ENCODE measurements around the gene VDR. TPM values are rescaled to one million over a fixed set of nuclear protein-coding genes. Genes with fewer than 3 reads are reported as not detected.

VDR gene
- total RNA-seq, 4 donors from 2014 or later: 16.6 to 25.0 (median 21.3) TPM

DNA sequence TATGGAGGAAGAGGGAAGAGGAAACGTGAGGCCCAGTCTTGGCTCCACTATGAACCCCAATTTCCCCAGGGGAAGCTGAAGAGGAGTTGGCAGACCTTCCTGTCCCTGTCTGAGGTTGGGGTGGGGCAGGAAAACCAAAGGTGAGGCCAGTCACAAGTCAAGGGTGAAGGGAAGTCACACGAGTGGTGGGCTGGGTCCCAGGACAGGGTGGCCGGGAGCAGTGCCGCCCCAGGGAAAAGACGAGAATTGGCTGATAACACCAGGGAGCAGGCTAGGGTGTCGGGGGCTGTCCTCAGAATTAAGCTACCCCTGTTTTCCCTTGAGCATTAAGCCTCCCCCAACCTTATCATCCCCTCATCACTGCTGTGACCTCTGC lies 3.1 kb downstream of the VDR start:
- no peak for TF ChIP-seq POLR2A (IDR thresholded peaks at IDR 0.05)
- TF ChIP-seq, protein P1, sequence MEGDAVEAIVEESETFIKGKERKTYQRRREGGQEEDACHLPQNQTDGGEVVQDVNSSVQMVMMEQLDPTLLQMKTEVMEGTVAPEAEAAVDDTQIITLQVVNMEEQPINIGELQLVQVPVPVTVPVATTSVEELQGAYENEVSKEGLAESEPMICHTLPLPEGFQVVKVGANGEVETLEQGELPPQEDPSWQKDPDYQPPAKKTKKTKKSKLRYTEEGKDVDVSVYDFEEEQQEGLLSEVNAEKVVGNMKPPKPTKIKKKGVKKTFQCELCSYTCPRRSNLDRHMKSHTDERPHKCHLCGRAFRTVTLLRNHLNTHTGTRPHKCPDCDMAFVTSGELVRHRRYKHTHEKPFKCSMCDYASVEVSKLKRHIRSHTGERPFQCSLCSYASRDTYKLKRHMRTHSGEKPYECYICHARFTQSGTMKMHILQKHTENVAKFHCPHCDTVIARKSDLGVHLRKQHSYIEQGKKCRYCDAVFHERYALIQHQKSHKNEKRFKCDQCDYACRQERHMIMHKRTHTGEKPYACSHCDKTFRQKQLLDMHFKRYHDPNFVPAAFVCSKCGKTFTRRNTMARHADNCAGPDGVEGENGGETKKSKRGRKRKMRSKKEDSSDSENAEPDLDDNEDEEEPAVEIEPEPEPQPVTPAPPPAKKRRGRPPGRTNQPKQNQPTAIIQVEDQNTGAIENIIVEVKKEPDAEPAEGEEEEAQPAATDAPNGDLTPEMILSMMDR (IDR thresholded peaks at IDR 0.05): no peak
- Histone ChIP-seq H3K4me1 (peaks cover 52 to 78% (median 56%) of the 10 kb centered on the region in 3 donors), H3K27me3 (no peaks in the 10 kb centered on the region), H3K9me3 (no peaks in the 10 kb centered on the region), H3K36me3 (peaks cover 0 to 10% (median 0%) of the 10 kb centered on the region in 3 donors), H3K27ac (peak overlapping the region in 3 of 4 donors; percentile 17 to 69 (median 46)), H3K4me3 (no peak overlapping the region)
- 71 to 72% methylated on average over 5 to 6 of the region's 6 CpGs for WGBS, 2 donors
- DNase-seq: no peak
- intact Hi-C loops (cut with DNase I): no loop called here

DNA sequence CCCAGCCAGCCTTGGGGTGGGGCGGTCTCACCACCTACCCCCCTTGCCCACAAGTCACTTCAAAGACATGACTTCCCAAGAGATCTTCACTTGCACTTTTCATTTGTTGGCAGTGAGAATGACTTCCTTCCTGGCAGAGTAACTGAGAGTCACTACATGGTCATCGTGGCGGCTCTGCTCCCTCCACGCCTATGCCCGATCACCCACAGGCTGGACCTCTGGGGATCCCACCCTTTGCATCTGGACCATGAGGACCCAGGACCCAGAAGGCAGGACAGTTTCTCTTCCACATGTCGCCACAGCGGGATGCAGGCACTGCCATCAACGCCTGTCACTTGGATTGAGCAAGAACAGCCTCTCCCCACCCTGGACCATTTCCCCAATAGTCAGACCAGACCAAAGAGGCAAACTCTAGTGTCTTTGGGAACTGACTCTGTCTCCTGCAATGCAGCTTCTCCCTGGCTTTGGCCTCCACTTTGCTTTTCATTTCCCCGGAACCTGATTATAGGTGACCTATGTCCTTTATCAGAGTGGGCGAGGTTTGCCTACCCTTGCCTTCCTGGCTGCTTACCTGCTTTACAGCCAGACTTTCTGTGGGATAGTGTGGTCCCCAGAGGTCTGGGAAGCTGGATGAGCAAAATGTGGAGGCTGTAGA lies 3.6 kb downstream of the VDR start:
- TF ChIP-seq, protein P1 (IDR thresholded peaks at IDR 0.05): no peak
- no peak for TF ChIP-seq POLR2A (IDR thresholded peaks at IDR 0.05)
- Histone ChIP-seq H3K4me1 (peaks cover 56 to 83% (median 61%) of the 10 kb centered on the region in 3 donors), H3K27me3 (no peaks in the 10 kb centered on the region), H3K9me3 (no peaks in the 10 kb centered on the region), H3K4me3 (no peak overlapping the region), H3K27ac (peak overlapping the region; percentile 17 to 69 (median 39)), H3K36me3 (peaks cover 0 to 10% (median 0%) of the 10 kb centered on the region in 3 donors)
- DNase-seq: no peak
- intact Hi-C loops (cut with DNase I): no loop called here
- 62 to 64% methylated on average over 9 to 10 of the region's 10 CpGs for WGBS, 2 donors

DNA sequence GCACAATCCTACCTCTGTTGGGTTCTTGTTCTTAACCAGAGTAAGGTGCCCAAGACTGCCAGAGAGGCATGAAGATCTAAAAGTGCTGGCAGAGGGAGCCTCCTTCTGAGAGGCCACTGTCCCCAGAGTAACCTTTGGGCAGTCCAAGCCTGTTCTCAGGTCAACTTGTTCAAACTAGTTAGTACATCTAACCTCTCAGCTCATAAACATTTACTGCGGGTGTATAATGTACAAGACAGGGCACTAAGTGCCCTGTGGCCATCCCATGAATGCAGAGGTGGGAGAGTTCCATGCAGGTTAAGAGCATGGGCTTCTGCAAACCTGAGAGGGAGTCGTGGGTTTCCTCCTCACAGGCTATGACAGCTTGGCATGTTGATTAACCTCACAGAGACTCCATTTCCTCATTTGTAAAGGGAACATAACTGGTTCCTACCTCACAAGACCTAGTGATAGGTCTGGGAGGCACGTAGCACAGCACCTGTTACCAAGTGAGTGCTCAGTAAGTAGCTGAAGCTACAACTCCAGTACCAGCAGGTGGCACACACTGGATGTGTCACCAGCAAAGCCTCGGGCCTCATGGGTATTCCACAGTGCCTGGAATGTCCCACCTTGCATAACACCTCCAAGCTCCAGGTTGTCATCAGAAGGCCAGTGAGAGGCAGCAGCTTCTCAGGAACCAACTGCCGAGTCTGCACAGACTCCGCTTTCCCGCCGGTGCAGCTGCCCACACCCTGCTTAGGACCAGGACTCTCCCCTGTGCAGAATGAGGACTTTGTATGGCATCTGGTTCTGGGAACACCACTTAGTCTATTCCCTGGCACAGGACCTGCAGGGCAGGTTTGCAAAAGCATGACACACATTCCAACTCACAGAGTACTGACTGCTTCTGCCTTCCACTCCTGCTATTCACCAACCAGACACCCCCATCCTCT lies 4.4 kb downstream of the VDR start:
- 37 to 48% methylated on average over 5 to 6 of the region's 8 CpGs for WGBS, 2 donors
- intact Hi-C loops (cut with DNase I): no loop called here
- Histone ChIP-seq H3K9me3 (no peaks in the 10 kb centered on the region), H3K27me3 (no peaks in the 10 kb centered on the region), H3K36me3 (peaks cover 0 to 10% (median 0%) of the 10 kb centered on the region in 3 donors), H3K4me3 (no peak overlapping the region), H3K27ac (peak overlapping the region; percentile 19 to 69 (median 39)), H3K4me1 (peaks cover 51 to 82% (median 61%) of the 10 kb centered on the region in 3 donors)
- no peak for DNase-seq
- TF ChIP-seq, protein P1 (IDR thresholded peaks at IDR 0.05): peak in 3 of 6 experiments; percentile 28 to 47 (median 32)
- TF ChIP-seq POLR2A (IDR thresholded peaks at IDR 0.05): no peak

DNA sequence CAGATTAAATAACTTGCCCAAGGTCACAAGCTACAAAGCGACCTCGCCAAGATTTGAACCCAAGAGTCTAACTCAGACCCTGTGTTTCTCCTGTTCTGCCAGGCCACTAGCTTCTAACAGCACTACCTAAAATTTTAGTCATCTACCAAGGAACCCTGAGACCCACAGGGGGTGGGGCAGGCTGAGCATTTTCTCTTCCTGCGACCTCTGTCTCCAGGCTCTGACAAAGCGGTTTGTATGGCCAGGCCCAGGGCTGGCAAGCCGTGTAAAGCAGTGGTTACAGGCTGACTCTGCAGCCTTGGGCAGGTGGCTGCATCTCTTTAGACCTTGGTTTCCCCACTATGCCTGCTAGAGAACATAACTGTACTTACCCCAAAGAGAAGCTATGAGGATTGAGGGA lies 5.3 kb downstream of the VDR start:
- H3K36me3 ChIP-seq: peaks cover 0 to 10% (median 0%) of the 10 kb centered on the region in 3 donors
- intact Hi-C loops (cut with DNase I): no loop called here
- H3K9me3 ChIP-seq: no peaks in the 10 kb centered on the region
- no peak overlapping the region for H3K4me3 ChIP-seq
- no peak for TF ChIP-seq POLR2A (IDR thresholded peaks at IDR 0.05)
- TF ChIP-seq, protein P1 (IDR thresholded peaks at IDR 0.05): no peak
- WGBS, 2 donors: 78 to 94% methylated on average over 2 to 5 of the region's 5 CpGs
- H3K4me1 ChIP-seq: peaks cover 50 to 76% (median 58%) of the 10 kb centered on the region in 3 donors
- DNase-seq: no peak
- peak overlapping the region in 3 of 4 donors; percentile 19 to 69 (median 46) for H3K27ac ChIP-seq
- no peaks in the 10 kb centered on the region for H3K27me3 ChIP-seq

DNA sequence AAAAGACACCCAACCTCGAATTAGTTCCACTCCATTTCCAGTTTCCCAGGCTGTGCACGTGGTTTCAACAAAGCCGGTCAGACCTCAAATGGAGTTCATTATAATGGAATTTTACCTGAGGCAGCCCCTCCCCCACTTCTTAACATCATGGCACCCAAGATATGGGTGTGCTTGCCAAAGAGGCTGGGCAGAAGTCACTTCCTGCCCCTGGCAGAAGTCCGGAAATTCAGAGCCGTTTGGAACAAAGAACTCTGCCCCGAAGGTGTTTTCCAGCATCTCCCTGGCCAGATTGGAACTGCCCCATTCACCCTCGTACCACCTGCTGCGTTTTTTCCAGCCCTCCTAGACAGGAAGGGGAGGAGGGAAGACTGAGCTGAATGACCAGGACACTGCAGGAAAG lies 8.2 kb downstream of the VDR start:
- H3K27ac ChIP-seq: no peak overlapping the region
- peaks cover 0 to 26% (median 3%) of the 10 kb centered on the region in 3 donors for H3K36me3 ChIP-seq
- H3K4me3 ChIP-seq: no peak overlapping the region
- no peak for DNase-seq
- WGBS, 2 donors: 21 to 37% methylated on average over 3 to 7 of the region's 8 CpGs
- intact Hi-C loops (cut with DNase I): no loop called here
- H3K9me3 ChIP-seq: no peaks in the 10 kb centered on the region
- H3K4me1 ChIP-seq: peaks cover 32 to 66% (median 35%) of the 10 kb centered on the region in 3 donors
- no peak for TF ChIP-seq POLR2A (IDR thresholded peaks at IDR 0.05)
- TF ChIP-seq, protein P1 (IDR thresholded peaks at IDR 0.05): no peak
- no peaks in the 10 kb centered on the region for H3K27me3 ChIP-seq

All from esophagus squamous epithelium (tissue), 5 donors.